H1 (cell line): ENCODE measurements around the gene CMSS1. TPM values are rescaled to one million over a fixed set of nuclear protein-coding genes. Genes with fewer than 3 reads are reported as not detected.

Source experiments
- ASH2L ChIP-seq: fragments of 200-600, 300-600 bp; sonication (generic); IDR thresholded peaks from one replicate; pipeline ENCODE4 v1.7.1; 2017; ENCODE audit warnings: low read length
- JUN ChIP-seq: IDR thresholded peaks from 2 replicates; pipeline ENCODE4 v1.6.1; 2011; ENCODE audit warnings: low read depth, mild to moderate bottlenecking, improper control_type of control experiment, low read length
- NRF1 ChIP-seq: IDR thresholded peaks from 2 replicates; pipeline ENCODE4 v1.6.1; 2011; ENCODE audit warnings: mild to moderate bottlenecking, low read depth, low read length, improper control_type of control experiment
- PHF8 ChIP-seq: fragments of 200-600 bp; sonication (generic); conservative IDR thresholded peaks from 2 replicates; pipeline ENCODE4 v1.7.1; 2012; ENCODE audit warnings: low read depth, mild to moderate bottlenecking, inconsistent platforms, low read length, moderate library complexity
- RBBP5 ChIP-seq: IDR thresholded peaks from 2 replicates; pipeline ENCODE4 v1.7.1; 2012; ENCODE audit warnings: low read depth, mild to moderate bottlenecking, inconsistent platforms, low read length, moderate library complexity, borderline replicate concordance
- SUZ12 ChIP-seq: fragments of 200-600 bp; sonication (generic); IDR thresholded peaks from 2 replicates; pipeline ENCODE4 v1.6.1; 2012; ENCODE audit warnings: mild to moderate bottlenecking, inconsistent platforms, low read length, moderate library complexity, mixed read lengths
- polyA plus RNA-seq, 7 experiments: library from polyadenylated mRNA; depleted of rRNA in 3 of 7; stranded (reverse) in 5 of 7; unstranded in 2 of 7; fragments of >200 nt in 5 of 7; fragments of 200-250 nt in 2 of 7; gene quantifications; 1 replicate in 5 of 7; 2 replicates in 1 of 7; 4 replicates in 1 of 7; pipeline versions ENCODE4 v1.2.1 to v1.2.3, GENCODE V29; 2011 to 2013; ENCODE audit warnings: missing spikeins in 2 of 7, mixed read lengths in 2 of 7
- total RNA-seq: library from RNA; stranded (reverse); fragmentation: NEBNext Ultra II Directional; extraction: Animal tissue kit (Norgen Biotek cat#: 25700); gene quantifications from 2 replicates; pipeline ENCODE4 v1.2.1, GENCODE V29; 2021
- TF ChIP-seq, protein P1 (sequence below): fragments of 300-600 bp; sonication (generic); IDR thresholded peaks from 2 replicates; pipeline ENCODE4 v1.7.1; 2012; ENCODE audit warnings: low read length, moderate library complexity, mild to moderate bottlenecking, inconsistent platforms; ENCODE audit not compliant: insufficient replicate concordance
- TF ChIP-seq, protein P2 (sequence below): IDR thresholded peaks from 2 replicates; pipeline ENCODE4 v1.6.1; 2012; ENCODE audit warnings: low read length, inconsistent platforms

CMSS1 gene
- total and polyA plus RNA-seq, 2 of the 8 experiments (the other 6 are each of a cell fraction or from before 2014, with no cell fraction given): 15.2 to 75.1 TPM

DNA sequence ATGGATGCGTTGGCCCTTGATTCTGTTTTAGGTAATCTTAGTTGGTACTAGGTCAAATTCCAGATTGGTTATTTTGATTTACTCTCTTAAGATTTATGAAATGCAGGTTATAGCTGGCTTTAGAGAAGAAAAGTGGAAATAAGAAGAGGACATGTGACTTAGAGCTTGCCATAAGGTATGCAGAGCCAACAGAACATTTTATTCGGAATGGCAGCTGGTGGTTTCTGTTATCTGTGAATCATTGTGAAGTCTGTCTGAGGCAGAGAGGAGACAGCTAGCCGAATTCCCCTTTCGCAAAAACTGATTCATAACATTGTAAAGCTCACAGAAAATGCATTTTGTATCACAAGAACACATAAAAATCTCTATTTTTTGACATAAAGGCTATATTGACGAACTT is 214.6 kb downstream of the CMSS1 start (continued):
- TF ChIP-seq, protein P1, sequence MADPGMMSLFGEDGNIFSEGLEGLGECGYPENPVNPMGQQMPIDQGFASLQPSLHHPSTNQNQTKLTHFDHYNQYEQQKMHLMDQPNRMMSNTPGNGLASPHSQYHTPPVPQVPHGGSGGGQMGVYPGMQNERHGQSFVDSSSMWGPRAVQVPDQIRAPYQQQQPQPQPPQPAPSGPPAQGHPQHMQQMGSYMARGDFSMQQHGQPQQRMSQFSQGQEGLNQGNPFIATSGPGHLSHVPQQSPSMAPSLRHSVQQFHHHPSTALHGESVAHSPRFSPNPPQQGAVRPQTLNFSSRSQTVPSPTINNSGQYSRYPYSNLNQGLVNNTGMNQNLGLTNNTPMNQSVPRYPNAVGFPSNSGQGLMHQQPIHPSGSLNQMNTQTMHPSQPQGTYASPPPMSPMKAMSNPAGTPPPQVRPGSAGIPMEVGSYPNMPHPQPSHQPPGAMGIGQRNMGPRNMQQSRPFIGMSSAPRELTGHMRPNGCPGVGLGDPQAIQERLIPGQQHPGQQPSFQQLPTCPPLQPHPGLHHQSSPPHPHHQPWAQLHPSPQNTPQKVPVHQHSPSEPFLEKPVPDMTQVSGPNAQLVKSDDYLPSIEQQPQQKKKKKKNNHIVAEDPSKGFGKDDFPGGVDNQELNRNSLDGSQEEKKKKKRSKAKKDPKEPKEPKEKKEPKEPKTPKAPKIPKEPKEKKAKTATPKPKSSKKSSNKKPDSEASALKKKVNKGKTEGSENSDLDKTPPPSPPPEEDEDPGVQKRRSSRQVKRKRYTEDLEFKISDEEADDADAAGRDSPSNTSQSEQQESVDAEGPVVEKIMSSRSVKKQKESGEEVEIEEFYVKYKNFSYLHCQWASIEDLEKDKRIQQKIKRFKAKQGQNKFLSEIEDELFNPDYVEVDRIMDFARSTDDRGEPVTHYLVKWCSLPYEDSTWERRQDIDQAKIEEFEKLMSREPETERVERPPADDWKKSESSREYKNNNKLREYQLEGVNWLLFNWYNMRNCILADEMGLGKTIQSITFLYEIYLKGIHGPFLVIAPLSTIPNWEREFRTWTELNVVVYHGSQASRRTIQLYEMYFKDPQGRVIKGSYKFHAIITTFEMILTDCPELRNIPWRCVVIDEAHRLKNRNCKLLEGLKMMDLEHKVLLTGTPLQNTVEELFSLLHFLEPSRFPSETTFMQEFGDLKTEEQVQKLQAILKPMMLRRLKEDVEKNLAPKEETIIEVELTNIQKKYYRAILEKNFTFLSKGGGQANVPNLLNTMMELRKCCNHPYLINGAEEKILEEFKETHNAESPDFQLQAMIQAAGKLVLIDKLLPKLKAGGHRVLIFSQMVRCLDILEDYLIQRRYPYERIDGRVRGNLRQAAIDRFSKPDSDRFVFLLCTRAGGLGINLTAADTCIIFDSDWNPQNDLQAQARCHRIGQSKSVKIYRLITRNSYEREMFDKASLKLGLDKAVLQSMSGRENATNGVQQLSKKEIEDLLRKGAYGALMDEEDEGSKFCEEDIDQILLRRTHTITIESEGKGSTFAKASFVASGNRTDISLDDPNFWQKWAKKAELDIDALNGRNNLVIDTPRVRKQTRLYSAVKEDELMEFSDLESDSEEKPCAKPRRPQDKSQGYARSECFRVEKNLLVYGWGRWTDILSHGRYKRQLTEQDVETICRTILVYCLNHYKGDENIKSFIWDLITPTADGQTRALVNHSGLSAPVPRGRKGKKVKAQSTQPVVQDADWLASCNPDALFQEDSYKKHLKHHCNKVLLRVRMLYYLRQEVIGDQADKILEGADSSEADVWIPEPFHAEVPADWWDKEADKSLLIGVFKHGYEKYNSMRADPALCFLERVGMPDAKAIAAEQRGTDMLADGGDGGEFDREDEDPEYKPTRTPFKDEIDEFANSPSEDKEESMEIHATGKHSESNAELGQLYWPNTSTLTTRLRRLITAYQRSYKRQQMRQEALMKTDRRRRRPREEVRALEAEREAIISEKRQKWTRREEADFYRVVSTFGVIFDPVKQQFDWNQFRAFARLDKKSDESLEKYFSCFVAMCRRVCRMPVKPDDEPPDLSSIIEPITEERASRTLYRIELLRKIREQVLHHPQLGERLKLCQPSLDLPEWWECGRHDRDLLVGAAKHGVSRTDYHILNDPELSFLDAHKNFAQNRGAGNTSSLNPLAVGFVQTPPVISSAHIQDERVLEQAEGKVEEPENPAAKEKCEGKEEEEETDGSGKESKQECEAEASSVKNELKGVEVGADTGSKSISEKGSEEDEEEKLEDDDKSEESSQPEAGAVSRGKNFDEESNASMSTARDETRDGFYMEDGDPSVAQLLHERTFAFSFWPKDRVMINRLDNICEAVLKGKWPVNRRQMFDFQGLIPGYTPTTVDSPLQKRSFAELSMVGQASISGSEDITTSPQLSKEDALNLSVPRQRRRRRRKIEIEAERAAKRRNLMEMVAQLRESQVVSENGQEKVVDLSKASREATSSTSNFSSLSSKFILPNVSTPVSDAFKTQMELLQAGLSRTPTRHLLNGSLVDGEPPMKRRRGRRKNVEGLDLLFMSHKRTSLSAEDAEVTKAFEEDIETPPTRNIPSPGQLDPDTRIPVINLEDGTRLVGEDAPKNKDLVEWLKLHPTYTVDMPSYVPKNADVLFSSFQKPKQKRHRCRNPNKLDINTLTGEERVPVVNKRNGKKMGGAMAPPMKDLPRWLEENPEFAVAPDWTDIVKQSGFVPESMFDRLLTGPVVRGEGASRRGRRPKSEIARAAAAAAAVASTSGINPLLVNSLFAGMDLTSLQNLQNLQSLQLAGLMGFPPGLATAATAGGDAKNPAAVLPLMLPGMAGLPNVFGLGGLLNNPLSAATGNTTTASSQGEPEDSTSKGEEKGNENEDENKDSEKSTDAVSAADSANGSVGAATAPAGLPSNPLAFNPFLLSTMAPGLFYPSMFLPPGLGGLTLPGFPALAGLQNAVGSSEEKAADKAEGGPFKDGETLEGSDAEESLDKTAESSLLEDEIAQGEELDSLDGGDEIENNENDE: no peak
- TF ChIP-seq NRF1 (no peak), PHF8 (no peak), ASH2L (no peak), JUN (no peak), SUZ12 (no peak), RBBP5 (no peak)
- TF ChIP-seq, protein P2, sequence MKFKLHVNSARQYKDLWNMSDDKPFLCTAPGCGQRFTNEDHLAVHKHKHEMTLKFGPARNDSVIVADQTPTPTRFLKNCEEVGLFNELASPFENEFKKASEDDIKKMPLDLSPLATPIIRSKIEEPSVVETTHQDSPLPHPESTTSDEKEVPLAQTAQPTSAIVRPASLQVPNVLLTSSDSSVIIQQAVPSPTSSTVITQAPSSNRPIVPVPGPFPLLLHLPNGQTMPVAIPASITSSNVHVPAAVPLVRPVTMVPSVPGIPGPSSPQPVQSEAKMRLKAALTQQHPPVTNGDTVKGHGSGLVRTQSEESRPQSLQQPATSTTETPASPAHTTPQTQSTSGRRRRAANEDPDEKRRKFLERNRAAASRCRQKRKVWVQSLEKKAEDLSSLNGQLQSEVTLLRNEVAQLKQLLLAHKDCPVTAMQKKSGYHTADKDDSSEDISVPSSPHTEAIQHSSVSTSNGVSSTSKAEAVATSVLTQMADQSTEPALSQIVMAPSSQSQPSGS: no peak
